ENCODE data around the gene KLHL36.

GRCh38 chr16:84607694-84608093, 40.6 kb upstream of the KLHL36 start:
- TF ChIP-seq, protein P1, sequence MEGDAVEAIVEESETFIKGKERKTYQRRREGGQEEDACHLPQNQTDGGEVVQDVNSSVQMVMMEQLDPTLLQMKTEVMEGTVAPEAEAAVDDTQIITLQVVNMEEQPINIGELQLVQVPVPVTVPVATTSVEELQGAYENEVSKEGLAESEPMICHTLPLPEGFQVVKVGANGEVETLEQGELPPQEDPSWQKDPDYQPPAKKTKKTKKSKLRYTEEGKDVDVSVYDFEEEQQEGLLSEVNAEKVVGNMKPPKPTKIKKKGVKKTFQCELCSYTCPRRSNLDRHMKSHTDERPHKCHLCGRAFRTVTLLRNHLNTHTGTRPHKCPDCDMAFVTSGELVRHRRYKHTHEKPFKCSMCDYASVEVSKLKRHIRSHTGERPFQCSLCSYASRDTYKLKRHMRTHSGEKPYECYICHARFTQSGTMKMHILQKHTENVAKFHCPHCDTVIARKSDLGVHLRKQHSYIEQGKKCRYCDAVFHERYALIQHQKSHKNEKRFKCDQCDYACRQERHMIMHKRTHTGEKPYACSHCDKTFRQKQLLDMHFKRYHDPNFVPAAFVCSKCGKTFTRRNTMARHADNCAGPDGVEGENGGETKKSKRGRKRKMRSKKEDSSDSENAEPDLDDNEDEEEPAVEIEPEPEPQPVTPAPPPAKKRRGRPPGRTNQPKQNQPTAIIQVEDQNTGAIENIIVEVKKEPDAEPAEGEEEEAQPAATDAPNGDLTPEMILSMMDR (IDR thresholded peaks at IDR 0.05): no peak
- no peak for TF ChIP-seq POLR2A (IDR thresholded peaks at IDR 0.05)

Data from lower leg skin (tissue), 3 donors.